HUES6 (cell line): ENCODE results near the gene LMOD1.
"Not testable (repeated sequence)": the region's sequence is repeated elsewhere in the genome, so short reads cannot be mapped to it uniquely, and the experiment has no call there.

ENCODE experiments used
- H3K27ac ChIP-seq: 2 replicates; pipeline ENCODE4 v1.7.0; 2013; ENCODE audit warnings: low read depth, mild to moderate bottlenecking, low read length, inconsistent platforms
- H3K27me3 ChIP-seq: 2 replicates; pipeline ENCODE4 v1.6.1; 2013; ENCODE audit warnings: low read length; ENCODE audit not compliant: control insufficient read depth, insufficient read depth
- H3K36me3 ChIP-seq: 2 replicates; pipeline ENCODE4 v1.6.1; 2013; ENCODE audit warnings: low read length; ENCODE audit not compliant: control insufficient read depth, insufficient read depth
- H3K4me1 ChIP-seq: 2 replicates; pipeline ENCODE4 v1.6.1; 2013; ENCODE audit warnings: low read length; ENCODE audit not compliant: control insufficient read depth, insufficient read depth
- H3K4me3 ChIP-seq: 2 replicates; pipeline ENCODE4 v1.5.1; 2013; ENCODE audit warnings: low read depth, low read length
- H3K9ac ChIP-seq: one replicate; pipeline ENCODE4 v1.6.1; 2013; ENCODE audit warnings: mild to moderate bottlenecking, low read length
- H3K9me3 ChIP-seq: 2 replicates; pipeline ENCODE4 v1.6.1; 2013; ENCODE audit warnings: low read depth, low read length; ENCODE audit not compliant: control insufficient read depth, insufficient read depth

LMOD1 gene

DNA sequence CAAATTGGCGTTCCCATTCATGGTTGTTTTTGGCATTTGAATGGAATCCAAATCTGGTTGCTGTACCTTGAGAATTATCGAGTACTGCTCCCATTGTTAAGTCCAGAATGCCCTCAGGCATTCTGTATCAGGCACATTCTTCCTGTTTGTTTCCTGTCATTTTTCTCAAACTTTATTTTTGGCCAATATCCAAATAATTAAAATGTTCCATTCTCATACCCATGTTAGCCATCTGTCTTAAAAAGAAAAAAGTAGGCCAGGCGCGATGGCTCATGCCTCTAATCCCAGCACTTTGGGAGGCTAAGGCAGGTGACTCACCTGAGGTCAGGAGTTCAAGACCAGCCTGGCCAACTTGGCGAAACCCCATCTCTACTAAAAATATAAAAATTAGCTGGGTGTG lies 86.9 kb downstream of the LMOD1 start:
- peaks cover 97% of the 10 kb centered on the region for H3K36me3 ChIP-seq
- no peak overlapping the region for H3K9ac ChIP-seq
- no peak overlapping the region for H3K4me3 ChIP-seq
- H3K9me3 ChIP-seq, result no peaks in the 10 kb centered on the region
- no peaks in the 10 kb centered on the region for H3K27me3 ChIP-seq
- no peaks in the 10 kb centered on the region for H3K4me1 ChIP-seq
- no peak overlapping the region for H3K27ac ChIP-seq

DNA sequence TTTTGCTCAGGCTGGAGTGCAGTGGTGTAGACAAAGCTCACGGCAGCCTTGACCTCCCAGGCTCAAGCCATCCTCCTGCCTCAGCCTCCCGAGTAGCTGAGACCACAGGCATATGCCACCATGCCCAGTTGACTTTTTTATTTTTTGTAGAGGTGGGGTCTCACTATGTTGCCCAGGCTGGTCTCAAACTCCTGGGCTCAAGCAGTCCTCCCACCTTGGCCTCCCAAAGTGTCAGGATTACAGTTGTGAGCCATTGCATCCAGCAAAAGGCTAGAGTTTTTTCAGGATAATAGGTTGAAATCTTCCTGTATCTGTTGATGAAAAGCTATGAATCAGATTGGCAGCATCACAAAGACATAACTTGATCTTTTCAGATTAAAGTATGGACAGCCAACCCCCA lies 89.6 kb downstream of the LMOD1 start:
- H3K4me3 ChIP-seq, H3K27ac ChIP-seq, H3K9me3 ChIP-seq, H3K9ac ChIP-seq, H3K27me3 ChIP-seq, H3K4me1 ChIP-seq: not testable (repeated sequence)
- peaks cover 99% of the 10 kb centered on the region for H3K36me3 ChIP-seq

DNA sequence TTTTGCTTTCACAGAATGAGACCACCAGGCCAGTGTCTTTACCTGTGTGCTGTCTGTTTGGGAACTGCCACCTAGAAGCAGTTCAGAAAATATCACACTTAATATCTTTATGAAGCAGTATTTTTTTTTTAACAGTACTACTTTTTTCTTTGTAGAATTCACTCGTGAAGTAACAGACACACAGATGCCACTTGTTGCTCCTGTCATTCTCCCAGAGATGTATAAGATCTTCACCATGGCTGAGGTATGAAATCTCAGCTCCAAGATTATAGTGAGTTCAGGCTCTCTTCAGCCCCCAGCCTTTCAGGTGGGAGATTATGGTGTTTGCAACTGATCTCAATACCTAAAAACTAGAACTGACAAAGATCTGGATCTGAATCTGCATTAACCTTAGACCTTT lies 94.4 kb downstream of the LMOD1 start:
- Histone ChIP-seq H3K9ac (no peak overlapping the region), H3K9me3 (no peaks in the 10 kb centered on the region), H3K4me3 (no peak overlapping the region), H3K27me3 (no peaks in the 10 kb centered on the region), H3K36me3 (peaks cover 99% of the 10 kb centered on the region), H3K4me1 (no peaks in the 10 kb centered on the region), H3K27ac (no peak overlapping the region)

- Histone ChIP-seq H3K9ac (no peak overlapping the region), H3K4me1 (no peaks in the 10 kb centered on the region), H3K27me3 (no peaks in the 10 kb centered on the region), H3K36me3 (peaks cover 83% of the 10 kb centered on the region), H3K27ac (no peak overlapping the region), H3K4me3 (no peak overlapping the region), H3K9me3 (no peaks in the 10 kb centered on the region)
These were observed 96.3 kb downstream of the LMOD1 start for GRCh38 chr1:201850053-201850397.

DNA sequence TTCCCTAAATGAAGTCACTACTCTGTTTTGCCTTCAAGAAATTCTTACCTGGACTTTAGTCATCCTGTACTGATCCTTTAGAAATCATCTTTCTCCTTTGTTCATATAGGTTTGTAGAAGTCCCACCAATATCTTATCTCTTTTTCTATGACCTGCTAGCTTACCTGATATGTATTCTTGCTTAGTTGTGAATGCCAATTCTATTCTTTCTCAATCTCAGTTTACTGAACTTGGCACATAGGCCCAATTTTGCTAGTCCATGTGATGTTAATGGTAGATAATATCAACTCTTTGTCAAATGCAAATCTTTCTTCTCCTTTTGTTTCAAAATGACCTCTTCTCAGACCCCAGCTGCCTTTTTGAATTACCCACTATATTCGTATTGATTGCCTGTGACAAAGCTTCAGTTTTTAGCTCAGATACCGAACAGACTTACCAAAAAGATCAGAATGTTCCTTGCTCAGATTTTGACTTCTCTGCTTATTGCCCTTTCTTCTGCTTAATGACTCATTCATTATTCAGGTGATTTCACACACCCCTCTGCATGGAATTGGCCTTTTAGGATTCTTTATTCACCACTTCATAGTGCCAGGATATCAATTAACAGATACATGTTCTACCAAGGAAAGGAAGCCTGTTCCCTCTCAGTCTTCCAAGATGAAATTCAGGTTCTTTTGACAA lies 96.8 kb downstream of the LMOD1 start:
- H3K4me1 ChIP-seq, result no peaks in the 10 kb centered on the region
- peaks cover 78% of the 10 kb centered on the region for H3K36me3 ChIP-seq
- no peak overlapping the region for H3K27ac ChIP-seq
- H3K4me3 ChIP-seq, result no peak overlapping the region
- no peaks in the 10 kb centered on the region for H3K9me3 ChIP-seq
- H3K27me3 ChIP-seq, result no peaks in the 10 kb centered on the region
- H3K9ac ChIP-seq, result no peak overlapping the region

DNA sequence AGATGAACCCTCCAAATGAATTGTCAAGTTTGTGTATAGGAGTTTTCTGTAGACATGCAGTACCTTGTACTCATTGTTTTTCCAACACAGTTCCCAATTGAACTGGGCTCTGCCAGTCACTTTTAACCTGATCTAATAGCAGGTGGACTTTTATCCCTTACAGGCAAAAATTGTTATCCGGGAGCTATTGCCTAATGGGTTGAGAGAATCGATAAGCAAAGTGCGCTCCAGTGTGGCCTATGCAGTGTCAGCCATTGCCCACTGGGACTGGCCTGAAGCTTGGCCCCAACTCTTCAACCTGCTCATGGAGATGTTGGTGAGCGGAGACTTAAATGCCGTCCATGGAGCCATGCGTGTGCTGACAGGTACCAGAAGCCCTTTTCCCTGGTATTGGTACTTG lies 98.1 kb downstream of the LMOD1 start:
- H3K4me3 ChIP-seq, result no peak overlapping the region
- H3K9me3 ChIP-seq, result no peaks in the 10 kb centered on the region
- no peak overlapping the region for H3K9ac ChIP-seq
- no peak overlapping the region for H3K27ac ChIP-seq
- peaks cover 65% of the 10 kb centered on the region for H3K36me3 ChIP-seq
- H3K4me1 ChIP-seq, result no peaks in the 10 kb centered on the region
- H3K27me3 ChIP-seq, result no peaks in the 10 kb centered on the region

DNA sequence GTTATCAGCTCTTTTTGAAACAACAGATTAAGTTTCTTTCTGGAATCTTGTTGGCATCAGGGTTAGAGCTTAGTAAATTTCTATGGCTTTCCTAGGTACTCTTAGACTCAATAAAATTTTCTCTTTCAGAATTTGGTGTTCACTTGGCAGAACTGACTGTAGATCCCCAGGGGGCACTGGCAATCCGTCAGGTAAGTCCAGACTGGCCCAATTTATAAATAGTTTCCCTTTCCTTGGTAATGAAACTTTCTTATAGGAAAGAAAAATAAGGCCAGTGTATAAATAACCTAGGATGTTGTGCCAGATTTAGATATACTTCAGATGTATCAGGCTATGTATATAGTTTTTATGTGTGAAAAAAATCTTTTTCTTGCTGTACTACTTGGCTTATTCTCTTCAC lies 99.2 kb downstream of the LMOD1 start:
- no peak overlapping the region for H3K27ac ChIP-seq
- H3K9me3 ChIP-seq, result no peaks in the 10 kb centered on the region
- no peak overlapping the region for H3K9ac ChIP-seq
- H3K27me3 ChIP-seq, result no peaks in the 10 kb centered on the region
- peaks cover 54% of the 10 kb centered on the region for H3K36me3 ChIP-seq
- H3K4me3 ChIP-seq, result no peak overlapping the region
- peaks cover 7% of the 10 kb centered on the region; the same call in 1 of the 2 replicates for H3K4me1 ChIP-seq
